GOT3 (cell line): ENCODE data around the gene DGKD.

Source experiments
- DNase-seq: peaks from one replicate; lab custom pipeline; 2025; ENCODE audit warnings: mixed read lengths; lab: John Stamatoyannopoulos, UW

DGKD gene

DNA sequence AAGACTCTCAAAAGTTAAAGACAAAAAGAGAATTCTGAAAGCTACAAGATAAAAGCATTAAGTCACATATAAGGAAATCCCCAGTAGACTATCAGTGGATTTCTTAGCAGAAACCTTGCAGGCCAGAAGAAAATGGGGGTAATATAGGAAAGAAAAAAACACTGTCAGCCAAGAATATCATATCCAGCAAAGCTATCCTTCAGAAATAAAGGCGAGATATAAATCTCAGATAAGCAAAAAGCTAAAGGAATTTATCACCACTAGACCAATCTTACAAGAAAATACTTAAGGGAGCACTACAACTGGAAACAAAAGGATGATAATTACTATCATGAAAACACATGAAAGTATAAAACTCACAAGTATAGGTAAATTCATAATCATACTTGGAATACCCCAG, 149.2 kb downstream of the DGKD start:
- no peak for DNase-seq

DNA sequence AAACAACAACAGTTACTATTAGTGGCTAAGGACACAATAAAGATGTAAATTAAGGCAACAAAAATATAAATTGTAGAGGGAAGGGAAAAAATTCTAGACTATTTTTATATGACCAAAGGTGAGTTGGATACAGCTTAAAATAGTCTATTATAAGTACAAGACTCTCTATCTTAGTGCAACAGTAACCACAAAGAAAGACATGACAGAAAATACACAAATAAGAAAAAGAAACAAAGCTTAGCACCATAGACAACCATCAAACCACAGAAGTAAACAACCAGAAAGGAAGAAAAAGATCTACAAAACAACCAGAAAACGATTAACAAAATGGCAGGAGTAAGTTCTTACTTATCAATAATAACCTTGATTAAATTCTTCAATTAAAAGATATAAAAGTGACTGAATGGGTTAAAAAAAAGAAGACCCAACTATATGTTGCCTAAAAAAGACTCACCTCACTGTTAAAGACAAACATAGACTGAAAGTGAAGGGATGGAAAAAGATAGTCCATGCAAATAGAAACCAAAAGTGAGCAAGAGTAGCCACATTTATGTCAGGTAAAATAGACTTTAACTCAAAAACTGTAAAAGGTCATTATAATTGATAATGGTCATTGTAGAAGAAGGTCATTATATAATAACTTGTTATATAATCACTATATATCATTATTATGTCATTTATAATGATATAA, 149.8 kb downstream of the DGKD start:
- DNase-seq = no peak

DNA sequence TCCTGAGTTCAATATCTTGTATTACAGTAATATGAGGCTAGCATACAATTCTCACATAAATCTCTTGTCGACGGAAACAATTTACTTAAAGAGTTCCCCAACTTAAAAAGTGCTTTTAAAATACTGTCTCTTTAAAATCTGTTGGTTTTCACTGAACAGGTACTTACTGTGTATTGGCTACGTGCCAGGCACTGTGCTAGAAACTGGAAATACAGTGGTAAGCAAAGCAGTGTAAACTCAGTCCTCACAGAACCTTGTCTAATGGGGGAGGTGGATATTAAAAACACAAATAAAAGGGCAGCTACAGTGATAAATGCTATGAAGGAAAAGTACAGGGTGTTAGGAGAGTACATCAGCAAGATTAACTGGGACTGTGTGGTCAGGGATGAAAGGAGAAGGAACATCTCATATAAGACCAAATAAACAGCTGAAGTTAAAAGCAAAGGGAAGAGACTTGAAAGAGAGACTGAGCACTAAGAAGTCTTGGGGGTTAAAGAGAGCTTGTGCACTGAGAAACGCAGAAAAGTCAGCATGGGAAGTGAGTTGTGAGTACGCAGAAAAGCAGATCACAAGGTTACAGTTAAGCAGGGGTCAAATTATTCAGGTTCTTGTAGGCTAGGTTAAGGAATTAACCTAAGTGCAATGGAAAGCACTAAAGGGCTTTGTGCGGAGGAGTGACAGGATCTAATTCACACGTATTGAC, 159.8 kb downstream of the DGKD start:
- DNase-seq = no peak

DNA sequence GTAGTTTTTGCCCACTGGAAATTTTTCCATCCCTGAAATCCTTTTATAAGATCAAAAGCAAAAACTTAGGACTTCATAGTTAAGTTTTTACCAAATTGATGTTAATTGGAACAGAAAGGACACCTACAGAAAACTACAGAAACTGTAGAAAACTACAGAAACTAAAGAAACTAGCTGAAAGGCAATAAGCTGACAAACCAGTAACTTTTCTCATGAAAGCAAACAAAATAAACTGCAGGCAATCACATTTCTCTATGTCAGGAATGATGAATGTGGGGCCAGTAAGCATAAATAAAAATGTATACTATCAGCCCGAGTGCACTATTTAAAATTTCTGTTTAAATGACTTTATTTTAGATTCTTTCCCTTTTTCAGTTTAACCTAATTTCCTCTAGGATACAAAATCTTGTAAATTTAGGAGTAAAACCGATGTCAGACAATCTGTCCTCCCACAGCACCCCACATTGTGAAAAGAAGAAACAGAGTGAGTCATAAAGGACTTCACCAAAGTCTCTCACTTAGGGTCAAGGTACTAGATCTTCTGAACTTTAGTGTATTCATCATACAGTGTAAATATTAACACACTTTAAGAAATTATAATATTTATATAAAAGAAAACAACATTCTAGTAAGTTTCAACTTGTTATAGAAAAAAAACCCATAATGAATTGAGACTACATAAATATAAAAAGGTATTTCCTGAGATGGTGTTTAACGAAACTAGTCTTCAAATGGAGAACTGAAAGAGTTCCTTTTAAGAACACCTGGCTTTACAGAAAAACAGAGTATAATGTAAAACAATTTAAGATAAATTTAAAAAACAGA, 165.7 kb downstream of the DGKD start:
- DNase-seq = no peak
